ENCODE data around the gene PDE9A. TPM values are rescaled to one million over a fixed set of nuclear protein-coding genes. Genes with fewer than 3 reads are reported as not detected.

The PDE9A gene
- total and polyA plus RNA-seq, 2 experiments from 2014 or later, result 26.5 to 31.1 TPM

GRCh38 chr21:42784276-42784675, 130.9 kb downstream of the PDE9A start:
- ATAC-seq, result no peak
- no peaks in the 10 kb centered on the region for H4K20me1 ChIP-seq (replicated peaks; ENCODE audit: insufficient read depth)
- peak overlapping the region; percentile 68 for H3K4me2 ChIP-seq
- H3K9me2 ChIP-seq (ENCODE audit: insufficient read depth), result no peaks in the 10 kb centered on the region
- peaks cover 25% of the 10 kb centered on the region for H3K27me3 ChIP-seq (ENCODE audit: insufficient read depth)
- no peak for DNase-seq (ENCODE audit: low spot score)
- Mint-ChIP-seq H3K9me3 (peaks cover 7% of the 10 kb centered on the region), H3K27me3 (ENCODE audit: insufficient read depth, low read depth, poor library complexity) (peaks cover 44% of the 10 kb centered on the region), H3K4me1 (peaks cover 48% of the 10 kb centered on the region), H3K36me3 (ENCODE audit: low read depth) (peaks cover 5% of the 10 kb centered on the region; the same call in 2 of the 3 replicates), H3K4me3 (no peak overlapping the region; the same call in 2 of the 3 replicates), H3K27ac (no peak overlapping the region)
- peak overlapping the region; percentile 39; the same call in 1 of the 2 replicates for H3K4me3 ChIP-seq
- H2AFZ ChIP-seq, result peak overlapping the region; percentile 90; the same call in 1 of the 2 replicates
- H3K4me1 ChIP-seq (ENCODE audit: insufficient read depth), result peaks cover 34% of the 10 kb centered on the region
- H3K36me3 ChIP-seq (ENCODE audit: insufficient read depth), result no peaks in the 10 kb centered on the region
- H3K27ac ChIP-seq (ENCODE audit: low read depth), result no peak overlapping the region
- no peaks in the 10 kb centered on the region for H3K79me2 ChIP-seq (replicated peaks; ENCODE audit: insufficient read depth)
- TF ChIP-seq STAT1 (IDR thresholded peaks at IDR 0.05; ENCODE audit: unreplicated experiment) (no peak), ZNF114 (CRISPR knock-in tag; IDR thresholded peaks at IDR 0.05) (no peak), ZNF331 (CRISPR knock-in tag; IDR thresholded peaks at IDR 0.05; ENCODE audit: low read depth) (no peak), JUNB (IDR thresholded peaks at IDR 0.05; ENCODE audit: unreplicated experiment) (no peak), EZH2phosphoT487 (IDR thresholded peaks at IDR 0.05; ENCODE audit: unreplicated experiment) (no peak), POLR2AphosphoS5 (IDR thresholded peaks at IDR 0.05; ENCODE audit: low read depth) (no peak), REST (IDR thresholded peaks at IDR 0.05; ENCODE audit: unreplicated experiment) (no peak), ETS1 (IDR thresholded peaks at IDR 0.05) (no peak), EZH2 (IDR thresholded peaks at IDR 0.05; ENCODE audit: low read depth, unreplicated experiment) (no peak), ZNF462 (CRISPR knock-in tag; IDR thresholded peaks at IDR 0.05) (no peak), CTCF (conservative IDR thresholded peaks at IDR 0.05; ENCODE audit: low read depth in 2 of 2) (no peak), CREB1 (CRISPR knock-in tag; IDR thresholded peaks at IDR 0.05; ENCODE audit: low read depth) (no peak), NANOG (IDR thresholded peaks at IDR 0.05; ENCODE audit: borderline replicate concordance) (no peak)
- peaks cover 18% of the 10 kb centered on the region; the same call in 1 of the 2 replicates for H3F3A ChIP-seq (replicated peaks; ENCODE audit: low read depth)
